ENCODE data around the gene IGFL4.

IGFL4 gene

GRCh38 chr19:46009530-46010510 lies 31.0 kb downstream of the IGFL4 start:
- H3K27me3 ChIP-seq (ENCODE audit: control insufficient read depth in 1 of 2, insufficient read depth in 2 of 2, low read length in 2 of 2) = peaks cover 12 to 16% of the 10 kb centered on the region in 2 donors
- peaks cover 4% of the 10 kb centered on the region for H3K4me1 ChIP-seq (ENCODE audit: control insufficient read depth, insufficient read depth, low read length)
- H3K9me3 ChIP-seq (ENCODE audit: control insufficient read depth in 2 of 2, low read length in 2 of 2) = no peaks in the 10 kb centered on the region
- H3K9ac ChIP-seq (ENCODE audit: low read length in 2 of 2) = no peak overlapping the region
- H3K36me3 ChIP-seq (ENCODE audit: control insufficient read depth in 2 of 2, insufficient read depth in 2 of 2, low read length in 2 of 2) = peaks cover 0 to 8% of the 10 kb centered on the region in 2 donors
- no peak overlapping the region for H3K27ac ChIP-seq (ENCODE audit: low read length)
- H3K4me3 ChIP-seq (ENCODE audit: low read length in 2 of 2) = no peak overlapping the region

- H3K4me1 ChIP-seq (ENCODE audit: control insufficient read depth, insufficient read depth, low read length) = no peaks in the 10 kb centered on the region
- H3K4me3 ChIP-seq (ENCODE audit: low read length in 2 of 2) = no peak overlapping the region
- H3K27me3 ChIP-seq (ENCODE audit: control insufficient read depth in 1 of 2, insufficient read depth in 2 of 2, low read length in 2 of 2) = peaks cover 0 to 2% of the 10 kb centered on the region in 2 donors
- no peaks in the 10 kb centered on the region for H3K9me3 ChIP-seq (ENCODE audit: control insufficient read depth in 2 of 2, low read length in 2 of 2)
- H3K9ac ChIP-seq (ENCODE audit: low read length in 2 of 2) = no peak overlapping the region
- H3K27ac ChIP-seq (ENCODE audit: low read length) = no peak overlapping the region
- H3K36me3 ChIP-seq (ENCODE audit: control insufficient read depth in 2 of 2, insufficient read depth in 2 of 2, low read length in 2 of 2) = peaks cover 0 to 8% of the 10 kb centered on the region in 2 donors
Observed at GRCh38 chr19:46006411-46006810, 34.4 kb downstream of the IGFL4 start.

- Histone ChIP-seq H3K9ac (ENCODE audit: low read length in 2 of 2) (no peak overlapping the region), H3K36me3 (ENCODE audit: control insufficient read depth in 2 of 2, insufficient read depth in 2 of 2, low read length in 2 of 2) (peaks cover 0 to 4% of the 10 kb centered on the region in 2 donors), H3K4me1 (ENCODE audit: control insufficient read depth, insufficient read depth, low read length) (peaks cover 4% of the 10 kb centered on the region), H3K4me3 (ENCODE audit: low read length in 2 of 2) (no peak overlapping the region), H3K27me3 (ENCODE audit: control insufficient read depth in 1 of 2, insufficient read depth in 2 of 2, low read length in 2 of 2) (peaks cover 12 to 15% of the 10 kb centered on the region in 2 donors), H3K27ac (ENCODE audit: low read length) (no peak overlapping the region), H3K9me3 (ENCODE audit: control insufficient read depth in 2 of 2, low read length in 2 of 2) (no peaks in the 10 kb centered on the region)
Observed at GRCh38 chr19:46002678-46003275, 38.0 kb downstream of the IGFL4 start.

- no peak overlapping the region for H3K4me3 ChIP-seq (ENCODE audit: low read length in 2 of 2)
- peaks cover 0 to 4% of the 10 kb centered on the region in 2 donors for H3K36me3 ChIP-seq (ENCODE audit: control insufficient read depth in 2 of 2, insufficient read depth in 2 of 2, low read length in 2 of 2)
- no peak overlapping the region for H3K9ac ChIP-seq (ENCODE audit: low read length in 2 of 2)
- no peak overlapping the region for H3K27ac ChIP-seq (ENCODE audit: low read length)
- peaks cover 12 to 13% of the 10 kb centered on the region in 2 donors for H3K27me3 ChIP-seq (ENCODE audit: control insufficient read depth in 1 of 2, insufficient read depth in 2 of 2, low read length in 2 of 2)
- H3K4me1 ChIP-seq (ENCODE audit: control insufficient read depth, insufficient read depth, low read length) = peaks cover 14% of the 10 kb centered on the region
- no peaks in the 10 kb centered on the region for H3K9me3 ChIP-seq (ENCODE audit: control insufficient read depth in 2 of 2, low read length in 2 of 2)
Observed at GRCh38 chr19:46000491-46001246, 40.1 kb downstream of the IGFL4 start.

- Histone ChIP-seq H3K4me3 (ENCODE audit: low read length in 2 of 2) (no peak overlapping the region), H3K9ac (ENCODE audit: low read length in 2 of 2) (no peak overlapping the region), H3K36me3 (ENCODE audit: control insufficient read depth in 2 of 2, insufficient read depth in 2 of 2, low read length in 2 of 2) (peaks cover 0 to 4% of the 10 kb centered on the region in 2 donors), H3K27ac (ENCODE audit: low read length) (no peak overlapping the region), H3K27me3 (ENCODE audit: control insufficient read depth in 1 of 2, insufficient read depth in 2 of 2, low read length in 2 of 2) (peaks cover 12 to 13% of the 10 kb centered on the region in 2 donors), H3K9me3 (ENCODE audit: control insufficient read depth in 2 of 2, low read length in 2 of 2) (no peaks in the 10 kb centered on the region), H3K4me1 (ENCODE audit: control insufficient read depth, insufficient read depth, low read length) (peaks cover 17% of the 10 kb centered on the region)
Observed at GRCh38 chr19:45999653-46000121, 41.1 kb downstream of the IGFL4 start.

GRCh38 chr19:45998834-45999233 lies 42.0 kb downstream of the IGFL4 start:
- no peak overlapping the region for H3K9ac ChIP-seq (ENCODE audit: low read length in 2 of 2)
- H3K27me3 ChIP-seq (ENCODE audit: control insufficient read depth in 1 of 2, insufficient read depth in 2 of 2, low read length in 2 of 2) = peaks cover 12 to 13% of the 10 kb centered on the region in 2 donors
- H3K36me3 ChIP-seq (ENCODE audit: control insufficient read depth in 2 of 2, insufficient read depth in 2 of 2, low read length in 2 of 2) = peaks cover 0 to 4% of the 10 kb centered on the region in 2 donors
- H3K27ac ChIP-seq (ENCODE audit: low read length) = no peak overlapping the region
- H3K4me1 ChIP-seq (ENCODE audit: control insufficient read depth, insufficient read depth, low read length) = peaks cover 19% of the 10 kb centered on the region
- H3K4me3 ChIP-seq (ENCODE audit: low read length in 2 of 2) = no peak overlapping the region
- H3K9me3 ChIP-seq (ENCODE audit: control insufficient read depth in 2 of 2, low read length in 2 of 2) = no peaks in the 10 kb centered on the region

GRCh38 chr19:45996933-45997332 lies 43.9 kb downstream of the IGFL4 start:
- H3K36me3 ChIP-seq (ENCODE audit: control insufficient read depth in 2 of 2, insufficient read depth in 2 of 2, low read length in 2 of 2) = peaks cover 0 to 4% of the 10 kb centered on the region in 2 donors
- no peak overlapping the region for H3K27ac ChIP-seq (ENCODE audit: low read length)
- no peak overlapping the region for H3K4me3 ChIP-seq (ENCODE audit: low read length in 2 of 2)
- H3K27me3 ChIP-seq (ENCODE audit: control insufficient read depth in 1 of 2, insufficient read depth in 2 of 2, low read length in 2 of 2) = peaks cover 12 to 13% of the 10 kb centered on the region in 2 donors
- H3K4me1 ChIP-seq (ENCODE audit: control insufficient read depth, insufficient read depth, low read length) = peaks cover 19% of the 10 kb centered on the region
- no peaks in the 10 kb centered on the region for H3K9me3 ChIP-seq (ENCODE audit: control insufficient read depth in 2 of 2, low read length in 2 of 2)
- no peak overlapping the region for H3K9ac ChIP-seq (ENCODE audit: low read length in 2 of 2)

GRCh38 chr19:45995715-45996385 lies 45.0 kb downstream of the IGFL4 start:
- Histone ChIP-seq H3K9me3 (ENCODE audit: control insufficient read depth in 2 of 2, low read length in 2 of 2) (no peaks in the 10 kb centered on the region), H3K4me1 (ENCODE audit: control insufficient read depth, insufficient read depth, low read length) (peaks cover 19% of the 10 kb centered on the region), H3K36me3 (ENCODE audit: control insufficient read depth in 2 of 2, insufficient read depth in 2 of 2, low read length in 2 of 2) (peaks cover 0 to 4% of the 10 kb centered on the region in 2 donors), H3K27ac (ENCODE audit: low read length) (peak overlapping the region; percentile 18), H3K27me3 (ENCODE audit: control insufficient read depth in 1 of 2, insufficient read depth in 2 of 2, low read length in 2 of 2) (peaks cover 12 to 13% of the 10 kb centered on the region in 2 donors), H3K9ac (ENCODE audit: low read length in 2 of 2) (peak overlapping the region; percentile 79 to 87), H3K4me3 (ENCODE audit: low read length in 2 of 2) (peak overlapping the region; percentile 93 to 97)

- no peaks in the 10 kb centered on the region for H3K9me3 ChIP-seq (ENCODE audit: control insufficient read depth in 2 of 2, low read length in 2 of 2)
- peaks cover 0 to 4% of the 10 kb centered on the region in 2 donors for H3K36me3 ChIP-seq (ENCODE audit: control insufficient read depth in 2 of 2, insufficient read depth in 2 of 2, low read length in 2 of 2)
- H3K27ac ChIP-seq (ENCODE audit: low read length) = peak within 1 kb of the TSS; percentile 18
- H3K9ac ChIP-seq (ENCODE audit: low read length in 2 of 2) = peak within 1 kb of the TSS; percentile 79 to 87
- H3K4me1 ChIP-seq (ENCODE audit: control insufficient read depth, insufficient read depth, low read length) = peaks cover 19% of the 10 kb centered on the region
- peak within 1 kb of the TSS; percentile 93 to 97 for H3K4me3 ChIP-seq (ENCODE audit: low read length in 2 of 2)
- peaks cover 12% of the 10 kb centered on the region in 2 donors for H3K27me3 ChIP-seq (ENCODE audit: control insufficient read depth in 1 of 2, insufficient read depth in 2 of 2, low read length in 2 of 2)
Observed at GRCh38 chr19:45994998-45995714, 45.6 kb downstream of the IGFL4 start, which contains the start of gene CCDC61. Gene CCDC61 (plus strand): TSS chr19:45995467. CDS start chr19:46003019, 7,552 bp downstream.
